Eye (tissue), 1 donor: ENCODE measurements around the gene MTA2.

ENCODE experiments used
- DNase-seq: peaks from one replicate; pipeline ENCODE4 v3.0.0-alpha.2; 2015

MTA2 gene

GRCh38 chr11:62546244-62546928, 55.3 kb downstream of the MTA2 start, which contains the start of gene AHNAK:
Gene AHNAK (minus strand): TSS chr11:62546806. CDS start chr11:62536098, 10,708 bp downstream.
- DNase-seq = peak; percentile 82

GRCh38 chr11:62545437-62546243, 56.0 kb downstream of the MTA2 start:
- DNase-seq = peak; percentile 95

GRCh38 chr11:62544581-62545436, 56.9 kb downstream of the MTA2 start:
- DNase-seq = no peak

- no peak for DNase-seq
Observed at GRCh38 chr11:62543680-62544444, 57.8 kb downstream of the MTA2 start.
